ENCODE data around the gene ABHD13.

ABHD13 gene

DNA sequence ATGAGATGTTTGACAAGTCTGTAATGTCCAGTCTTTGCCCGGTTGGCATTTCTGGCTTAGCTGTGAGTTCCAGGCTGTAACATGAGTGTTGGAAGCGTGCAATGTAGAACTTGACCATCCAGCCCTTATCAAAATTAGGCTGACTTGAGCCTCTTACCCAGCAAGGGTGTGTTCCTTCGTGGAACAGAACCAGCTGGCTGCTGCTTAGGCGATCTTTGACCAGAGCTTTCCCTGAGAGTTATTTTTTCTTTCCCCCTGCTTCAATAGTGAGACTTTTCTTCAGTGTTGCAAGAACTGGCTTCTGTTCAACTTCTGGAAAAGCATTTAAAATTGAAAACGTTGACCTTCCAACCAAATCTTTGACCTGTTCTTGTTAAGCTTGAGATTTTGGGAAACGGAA lies 57.9 kb downstream of the ABHD13 start:
- DNase-seq, result no peak
- ChIA-PET POLR2A (no interaction called here), CTCF (interaction anchor here (0.9 to 1.9 kb wide), 4 partner anchors 10 to 49 kb away, joined by 3 to 6 read pairs (median 4); no protein-coding TSS in a partner anchor)
- Histone ChIP-seq H3K27me3 (replicated peaks in 2 of 5; ENCODE audit: control insufficient read depth in 4 of 5, insufficient read depth in 5 of 5, low read length in 4 of 5) (no peaks in the 10 kb centered on the region), H3K4me3 (ENCODE audit: control insufficient read depth in 1 of 7, extremely low read depth in 1 of 7, insufficient read depth in 4 of 7, low read depth in 2 of 7, low read length in 6 of 7) (no peak overlapping the region), H3K4me1 (ENCODE audit: control extremely low read depth in 1 of 4, control insufficient read depth in 4 of 4, insufficient read depth in 4 of 4, low read length in 3 of 4) (peaks cover 2 to 17% (median 10%) of the 10 kb centered on the region in 4 experiments), H3K27ac (ENCODE audit: insufficient read depth in 1 of 2, low read depth in 1 of 2, low read length in 2 of 2, poor library complexity in 1 of 2, severe bottlenecking in 2 of 2) (no peak overlapping the region), H3K36me3 (ENCODE audit: control insufficient read depth in 4 of 4, insufficient read depth in 4 of 4, low read length in 3 of 4) (peaks cover 0 to 9% (median 3%) of the 10 kb centered on the region in 4 experiments), H3K9me3 (ENCODE audit: control extremely low read depth in 1 of 5, control insufficient read depth in 4 of 5, insufficient read depth in 2 of 5, low read depth in 1 of 5, low read length in 4 of 5) (no peaks in the 10 kb centered on the region)
- WGBS (ENCODE audit: insufficient coverage), result 98% methylated on average over 5 of the region's 6 CpGs

GRCh38 chr13:108278466-108278865 lies 60.3 kb downstream of the ABHD13 start:
- no peaks in the 10 kb centered on the region for H3K9me3 ChIP-seq (ENCODE audit: control extremely low read depth in 1 of 5, control insufficient read depth in 4 of 5, insufficient read depth in 2 of 5, low read depth in 1 of 5, low read length in 4 of 5)
- H3K36me3 ChIP-seq (ENCODE audit: control insufficient read depth in 4 of 4, insufficient read depth in 4 of 4, low read length in 3 of 4), result peaks cover 0 to 9% (median 2%) of the 10 kb centered on the region in 4 experiments
- H3K27ac ChIP-seq (ENCODE audit: insufficient read depth in 1 of 2, low read depth in 1 of 2, low read length in 2 of 2, poor library complexity in 1 of 2, severe bottlenecking in 2 of 2), result no peak overlapping the region
- POLR2A ChIA-PET, result no interaction called here
- no peak for DNase-seq
- H3K4me3 ChIP-seq (ENCODE audit: control insufficient read depth in 1 of 7, extremely low read depth in 1 of 7, insufficient read depth in 4 of 7, low read depth in 2 of 7, low read length in 6 of 7), result no peak overlapping the region
- CTCF ChIA-PET, result interaction anchor here (1.7 to 4.1 kb wide), 2 partner anchors 9 to 50 kb away, joined by 4 to 14 read pairs; partner anchors contain the start of gene TNFSF13B
- no peaks in the 10 kb centered on the region for H3K4me1 ChIP-seq (ENCODE audit: control extremely low read depth in 1 of 4, control insufficient read depth in 4 of 4, insufficient read depth in 4 of 4, low read length in 3 of 4)
- no peaks in the 10 kb centered on the region for H3K27me3 ChIP-seq (replicated peaks in 2 of 5; ENCODE audit: control insufficient read depth in 4 of 5, insufficient read depth in 5 of 5, low read length in 4 of 5)
- WGBS (ENCODE audit: insufficient coverage), result no CpG with 5 or more reads among the region's 1 CpG

DNA sequence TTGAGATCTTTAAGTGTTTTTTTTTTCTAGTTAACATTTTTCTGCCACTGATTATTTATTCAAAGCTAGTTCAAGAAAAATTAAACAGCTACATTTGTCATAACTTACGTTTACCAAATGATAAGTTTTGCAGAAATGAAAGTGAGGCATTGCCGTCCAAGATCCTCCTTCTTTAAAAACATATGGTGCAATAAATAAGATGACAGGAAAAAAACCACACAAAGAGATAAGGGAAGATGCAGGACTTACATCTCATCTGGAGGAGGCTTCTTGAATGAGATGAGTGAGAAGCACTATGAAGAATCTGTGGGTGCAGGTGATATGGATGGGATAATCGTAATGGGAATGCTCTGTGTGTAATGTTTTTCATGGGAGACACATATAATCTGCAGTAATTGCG lies 63.7 kb downstream of the ABHD13 start:
- no peak overlapping the region for H3K27ac ChIP-seq (ENCODE audit: insufficient read depth in 1 of 2, low read depth in 1 of 2, low read length in 2 of 2, poor library complexity in 1 of 2, severe bottlenecking in 2 of 2)
- CTCF ChIA-PET, result interaction anchor here (4.1 kb wide), 1 partner anchor 12 kb away, joined by 14 read pairs; the partner anchor contains the start of gene TNFSF13B
- no peaks in the 10 kb centered on the region for H3K4me1 ChIP-seq (ENCODE audit: control extremely low read depth in 1 of 4, control insufficient read depth in 4 of 4, insufficient read depth in 4 of 4, low read length in 3 of 4)
- no peak overlapping the region for H3K4me3 ChIP-seq (ENCODE audit: control insufficient read depth in 1 of 7, extremely low read depth in 1 of 7, insufficient read depth in 4 of 7, low read depth in 2 of 7, low read length in 6 of 7)
- no peaks in the 10 kb centered on the region for H3K9me3 ChIP-seq (ENCODE audit: control extremely low read depth in 1 of 5, control insufficient read depth in 4 of 5, insufficient read depth in 2 of 5, low read depth in 1 of 5, low read length in 4 of 5)
- H3K27me3 ChIP-seq (replicated peaks in 2 of 5; ENCODE audit: control insufficient read depth in 4 of 5, insufficient read depth in 5 of 5, low read length in 4 of 5), result no peaks in the 10 kb centered on the region
- peak in 1 of 3 donors; percentile 44 for DNase-seq
- 100% methylated on average over 1 of the region's 4 CpGs for WGBS (ENCODE audit: insufficient coverage)
- POLR2A ChIA-PET, result no interaction called here
- peaks cover 0 to 7% (median 1%) of the 10 kb centered on the region in 4 experiments for H3K36me3 ChIP-seq (ENCODE audit: control insufficient read depth in 4 of 4, insufficient read depth in 4 of 4, low read length in 3 of 4)

GRCh38 chr13:108283110-108283509 lies 64.9 kb downstream of the ABHD13 start:
- Histone ChIP-seq H3K36me3 (ENCODE audit: control insufficient read depth in 4 of 4, insufficient read depth in 4 of 4, low read length in 3 of 4) (peaks cover 0 to 5% (median 1%) of the 10 kb centered on the region in 4 experiments), H3K27me3 (replicated peaks in 2 of 5; ENCODE audit: control insufficient read depth in 4 of 5, insufficient read depth in 5 of 5, low read length in 4 of 5) (no peaks in the 10 kb centered on the region), H3K4me1 (ENCODE audit: control extremely low read depth in 1 of 4, control insufficient read depth in 4 of 4, insufficient read depth in 4 of 4, low read length in 3 of 4) (no peaks in the 10 kb centered on the region), H3K27ac (ENCODE audit: insufficient read depth in 1 of 2, low read depth in 1 of 2, low read length in 2 of 2, poor library complexity in 1 of 2, severe bottlenecking in 2 of 2) (no peak overlapping the region), H3K4me3 (ENCODE audit: control insufficient read depth in 1 of 7, extremely low read depth in 1 of 7, insufficient read depth in 4 of 7, low read depth in 2 of 7, low read length in 6 of 7) (no peak overlapping the region), H3K9me3 (ENCODE audit: control extremely low read depth in 1 of 5, control insufficient read depth in 4 of 5, insufficient read depth in 2 of 5, low read depth in 1 of 5, low read length in 4 of 5) (no peaks in the 10 kb centered on the region)
- POLR2A ChIA-PET, result no interaction called here
- DNase-seq, result no peak
- 100% methylated on average over 2 of the region's 3 CpGs for WGBS (ENCODE audit: insufficient coverage)
- CTCF ChIA-PET, result no interaction called here
